ENCODE results near the gene GPR35. TPM values are rescaled to one million over a fixed set of nuclear protein-coding genes. Genes with fewer than 3 reads are reported as not detected.
"Not testable (repeated sequence)": the region's sequence is repeated elsewhere in the genome, so short reads cannot be mapped to it uniquely, and the experiment has no call there.

Gene GPR35
- total RNA-seq, 4 donors from 2014 or later: 0.72 to 1.8 (median 0.87) TPM

GRCh38 chr2:240672076-240672700 is 46.9 kb downstream of the GPR35 start:
- H3K4me3 ChIP-seq: no peak overlapping the region
- ATAC-seq (no peak), DNase-seq (no peak)
- H3K27ac ChIP-seq: no peak overlapping the region
- H3K36me3 ChIP-seq: no peaks in the 10 kb centered on the region
- in situ Hi-C loops (cut with MboI; ENCODE audit: low sequenced_read_pairs in 4 of 4) (no loop called here), intact Hi-C loops (cut with DNase I; ENCODE audit: low total_unique reads) (no loop called here)
- no peaks in the 10 kb centered on the region for H3K27me3 ChIP-seq
- H3K9me3 ChIP-seq: no peaks in the 10 kb centered on the region
- peaks cover 0 to 5% of the 10 kb centered on the region in 2 donors for H3K4me1 ChIP-seq
- TF ChIP-seq CTCF (IDR thresholded peaks at IDR 0.05 in 4 of 5, conservative IDR thresholded peaks at IDR 0.05 in 1 of 5) (no peak), POLR2A (IDR thresholded peaks at IDR 0.05) (no peak)

GRCh38 chr2:240672701-240673190 is 47.5 kb downstream of the GPR35 start:
- Histone ChIP-seq H3K36me3 (no peaks in the 10 kb centered on the region), H3K4me1 (peaks cover 0 to 5% of the 10 kb centered on the region in 2 donors), H3K27me3 (no peaks in the 10 kb centered on the region), H3K27ac (no peak overlapping the region), H3K4me3 (peak overlapping the region in 1 of 4 donors; percentile 21), H3K9me3 (no peaks in the 10 kb centered on the region)
- no peak for DNase-seq
- TF ChIP-seq CTCF (IDR thresholded peaks at IDR 0.05 in 4 of 5, conservative IDR thresholded peaks at IDR 0.05 in 1 of 5) (no peak), POLR2A (IDR thresholded peaks at IDR 0.05) (no peak)
- in situ Hi-C loops (cut with MboI; ENCODE audit: low sequenced_read_pairs in 4 of 4): no loop called here
- peak in 1 of 2 donors; percentile 33 for ATAC-seq
- intact Hi-C loops (cut with DNase I; ENCODE audit: low total_unique reads): no loop called here

- ATAC-seq; H3K4me1 ChIP-seq; intact Hi-C loops (cut with DNase I; ENCODE audit: low total_unique reads); DNase-seq; H3K4me3 ChIP-seq; H3K27ac ChIP-seq; H3K36me3 ChIP-seq; H3K9me3 ChIP-seq; in situ Hi-C loops (cut with MboI; ENCODE audit: low sequenced_read_pairs in 4 of 4); H3K27me3 ChIP-seq: not testable (repeated sequence)
Measured at GRCh38 chr2:240674461-240675184, 49.3 kb downstream of the GPR35 start.

- H3K4me1 ChIP-seq; ATAC-seq; intact Hi-C loops (cut with DNase I; ENCODE audit: low total_unique reads); in situ Hi-C loops (cut with MboI; ENCODE audit: low sequenced_read_pairs in 4 of 4); H3K27me3 ChIP-seq; H3K27ac ChIP-seq; H3K4me3 ChIP-seq; DNase-seq; H3K9me3 ChIP-seq; H3K36me3 ChIP-seq: not testable (repeated sequence)
Measured at GRCh38 chr2:240675345-240675744, 50.1 kb downstream of the GPR35 start.

- H3K4me1 ChIP-seq; intact Hi-C loops (cut with DNase I; ENCODE audit: low total_unique reads); H3K36me3 ChIP-seq; H3K4me3 ChIP-seq; in situ Hi-C loops (cut with MboI; ENCODE audit: low sequenced_read_pairs in 4 of 4); DNase-seq; H3K27ac ChIP-seq; H3K27me3 ChIP-seq; ATAC-seq; H3K9me3 ChIP-seq: not testable (repeated sequence)
Measured at GRCh38 chr2:240678043-240678442, 52.8 kb downstream of the GPR35 start.

GRCh38 chr2:240678909-240679308 is 53.6 kb downstream of the GPR35 start:
- H3K27me3 ChIP-seq; intact Hi-C loops (cut with DNase I; ENCODE audit: low total_unique reads); DNase-seq; H3K4me1 ChIP-seq; in situ Hi-C loops (cut with MboI; ENCODE audit: low sequenced_read_pairs in 4 of 4); H3K27ac ChIP-seq; H3K9me3 ChIP-seq; H3K36me3 ChIP-seq; H3K4me3 ChIP-seq; ATAC-seq: not testable (repeated sequence)

- ATAC-seq; H3K4me1 ChIP-seq; H3K4me3 ChIP-seq; H3K36me3 ChIP-seq; DNase-seq; H3K27me3 ChIP-seq; intact Hi-C loops (cut with DNase I; ENCODE audit: low total_unique reads); H3K27ac ChIP-seq; H3K9me3 ChIP-seq; in situ Hi-C loops (cut with MboI; ENCODE audit: low sequenced_read_pairs in 4 of 4): not testable (repeated sequence)
Measured at GRCh38 chr2:240680185-240680584, 54.9 kb downstream of the GPR35 start.

Measured in gastrocnemius medialis (tissue), 4 donors.